ENCODE measurements around the gene CCDC180. TPM values are rescaled to one million over a fixed set of nuclear protein-coding genes. Genes with fewer than 3 reads are reported as not detected.
"Not testable (repeated sequence)": the region's sequence is repeated elsewhere in the genome, so short reads cannot be mapped to it uniquely, and the experiment has no call there.

Gene CCDC180
- 7.9 TPM for polyA plus RNA-seq (ENCODE audit: insufficient read length)

- peak; percentile 56 for DNase-seq
Observed at GRCh38 chr9:97307500-97308163, at the start of gene CCDC180. Gene CCDC180 (plus strand): TSS chr9:97307659. CDS start chr9:97308064, 405 bp downstream.

- DNase-seq: not testable (repeated sequence)
Observed at GRCh38 chr9:97259834-97260514, 47.5 kb upstream of the CCDC180 start.

- DNase-seq: no peak
Observed at GRCh38 chr9:97271292-97271691, 36.2 kb upstream of the CCDC180 start.

- DNase-seq: no peak
Observed at GRCh38 chr9:97272072-97272471, 35.4 kb upstream of the CCDC180 start.

GRCh38 chr9:97276310-97276852 lies 31.1 kb upstream of the CCDC180 start:
- DNase-seq: no peak

- DNase-seq: no peak
Observed at GRCh38 chr9:97277953-97278352, 29.5 kb upstream of the CCDC180 start.

- DNase-seq: no peak
Observed at GRCh38 chr9:97280755-97281330, 26.6 kb upstream of the CCDC180 start.

GRCh38 chr9:97283768-97284167 lies 23.7 kb upstream of the CCDC180 start:
- DNase-seq: no peak

- DNase-seq: no peak
Observed at GRCh38 chr9:97284798-97285197, 22.7 kb upstream of the CCDC180 start.

GRCh38 chr9:97292200-97292599 lies 15.3 kb upstream of the CCDC180 start:
- no peak for DNase-seq

- peak; percentile 78 for DNase-seq
Observed at GRCh38 chr9:97293207-97293721, 14.2 kb upstream of the CCDC180 start.

- DNase-seq: no peak
Observed at GRCh38 chr9:97293818-97294217, 13.6 kb upstream of the CCDC180 start.

GRCh38 chr9:97297889-97298288 lies 9.6 kb upstream of the CCDC180 start:
- DNase-seq: no peak

- DNase-seq: no peak
Observed at GRCh38 chr9:97299809-97300414, 7.5 kb upstream of the CCDC180 start.

- no peak for DNase-seq
Observed at GRCh38 chr9:97300586-97300985, 6.9 kb upstream of the CCDC180 start.

GRCh38 chr9:97301974-97302373 lies 5.5 kb upstream of the CCDC180 start:
- DNase-seq: no peak

GRCh38 chr9:97304586-97304985 lies 2.9 kb upstream of the CCDC180 start:
- DNase-seq: no peak

GRCh38 chr9:97305501-97306298 lies 1.8 kb upstream of the CCDC180 start:
- DNase-seq: no peak

GRCh38 chr9:97307091-97307490 lies 368 bp upstream of the CCDC180 start:
- DNase-seq: peak; percentile 91

- no peak for DNase-seq
Observed at GRCh38 chr9:97309260-97309659, 1.8 kb downstream of the CCDC180 start.

- DNase-seq: no peak
Observed at GRCh38 chr9:97310023-97310422, 2.6 kb downstream of the CCDC180 start.

GRCh38 chr9:97310896-97311295 lies 3.4 kb downstream of the CCDC180 start:
- DNase-seq: no peak

All from hindlimb muscle (tissue), 1 donor.